Hepatocyte (in vitro differentiated cells): ENCODE data around the gene KCTD11.

Experiments used
- EZH2 ChIP-seq: fragments of 200-600 bp; sonication (generic); IDR thresholded peaks from 2 replicates; pipeline ENCODE4 v1.6.1; 2016; ENCODE audit warnings: antibody characterized with exemption, mild to moderate bottlenecking, borderline replicate concordance
- TF ChIP-seq, protein P1 (sequence below): fragments of 200-600 bp; sonication (generic); IDR thresholded peaks from 2 replicates; pipeline ENCODE4 v1.5.1; 2016; ENCODE audit warnings: antibody characterized with exemption, mild to moderate bottlenecking; ENCODE audit not compliant: poor library complexity

DNA sequence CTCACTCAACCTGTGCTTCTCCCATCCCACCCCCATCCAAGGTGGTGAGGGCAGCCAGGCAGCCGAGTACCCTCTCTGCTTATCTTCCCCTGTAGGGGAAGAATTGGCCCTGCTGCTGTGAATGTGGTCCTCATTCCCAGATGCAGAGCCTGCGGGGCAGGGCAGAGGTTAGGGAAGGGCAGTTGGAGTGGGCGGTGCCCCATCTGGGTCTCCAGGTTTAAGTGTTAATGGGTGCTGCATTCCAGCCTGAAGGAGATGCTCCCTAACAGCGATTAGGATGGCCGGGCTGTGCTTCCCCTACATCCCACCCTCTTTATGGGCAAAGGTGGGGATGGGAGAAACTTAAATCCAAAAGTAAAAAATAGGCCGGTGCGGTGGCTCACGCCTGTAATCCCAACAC lies 15.1 kb downstream of the KCTD11 start:
- TF ChIP-seq, protein P1, sequence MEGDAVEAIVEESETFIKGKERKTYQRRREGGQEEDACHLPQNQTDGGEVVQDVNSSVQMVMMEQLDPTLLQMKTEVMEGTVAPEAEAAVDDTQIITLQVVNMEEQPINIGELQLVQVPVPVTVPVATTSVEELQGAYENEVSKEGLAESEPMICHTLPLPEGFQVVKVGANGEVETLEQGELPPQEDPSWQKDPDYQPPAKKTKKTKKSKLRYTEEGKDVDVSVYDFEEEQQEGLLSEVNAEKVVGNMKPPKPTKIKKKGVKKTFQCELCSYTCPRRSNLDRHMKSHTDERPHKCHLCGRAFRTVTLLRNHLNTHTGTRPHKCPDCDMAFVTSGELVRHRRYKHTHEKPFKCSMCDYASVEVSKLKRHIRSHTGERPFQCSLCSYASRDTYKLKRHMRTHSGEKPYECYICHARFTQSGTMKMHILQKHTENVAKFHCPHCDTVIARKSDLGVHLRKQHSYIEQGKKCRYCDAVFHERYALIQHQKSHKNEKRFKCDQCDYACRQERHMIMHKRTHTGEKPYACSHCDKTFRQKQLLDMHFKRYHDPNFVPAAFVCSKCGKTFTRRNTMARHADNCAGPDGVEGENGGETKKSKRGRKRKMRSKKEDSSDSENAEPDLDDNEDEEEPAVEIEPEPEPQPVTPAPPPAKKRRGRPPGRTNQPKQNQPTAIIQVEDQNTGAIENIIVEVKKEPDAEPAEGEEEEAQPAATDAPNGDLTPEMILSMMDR = no peak
- no peak for TF ChIP-seq EZH2
